H1 (cell line): Measurements from ENCODE around the gene FGF23.

Source experiments
- CHD1 ChIP-seq: IDR thresholded peaks from 2 replicates; pipeline ENCODE4 v1.6.1; 2012; ENCODE audit warnings: low read depth, low read length, improper control_type of control experiment
- EZH2 ChIP-seq: fragments of 200-600 bp; sonication (generic); IDR thresholded peaks from 2 replicates; pipeline ENCODE4 v1.7.1; 2012; ENCODE audit warnings: low read depth, mild to moderate bottlenecking, moderate library complexity, low read length, inconsistent platforms; ENCODE audit not compliant: severe bottlenecking
- JUN ChIP-seq: IDR thresholded peaks from 2 replicates; pipeline ENCODE4 v1.6.1; 2011; ENCODE audit warnings: low read depth, mild to moderate bottlenecking, improper control_type of control experiment, low read length
- JUND ChIP-seq: IDR thresholded peaks from 2 replicates; pipeline ENCODE4 v1.6.1; 2011; ENCODE audit warnings: mild to moderate bottlenecking, improper control_type of control experiment, low read length
- POLR2A ChIP-seq, 2 experiments: IDR thresholded peaks; 1 replicate in 1 of 2; 2 replicates in 1 of 2; pipeline ENCODE4 v1.6.1; 2011; ENCODE audit warnings: low read depth in 2 of 2, low read length in 2 of 2, mild to moderate bottlenecking in 2 of 2; ENCODE audit errors: control extremely low read depth in 1 of 2
- POLR2AphosphoS5 ChIP-seq: IDR thresholded peaks from 2 replicates; pipeline ENCODE4 v1.6.1; 2011; ENCODE audit warnings: low read depth, low read length
- RFX5 ChIP-seq: IDR thresholded peaks from 2 replicates; pipeline ENCODE4 v1.6.1; 2011; ENCODE audit warnings: low read depth, low read length, improper control_type of control experiment, borderline replicate concordance
- TAF1 ChIP-seq: IDR thresholded peaks from 2 replicates; pipeline ENCODE4 v1.6.1; 2011; ENCODE audit warnings: mild to moderate bottlenecking, low read depth, low read length
- ZNF274 ChIP-seq: IDR thresholded peaks from 2 replicates; pipeline ENCODE4 v1.7.0; 2012; ENCODE audit warnings: low read length, borderline replicate concordance; ENCODE audit errors: extremely low read depth
- TF ChIP-seq, protein P1 (sequence below): IDR thresholded peaks from 2 replicates; pipeline ENCODE4 v1.6.1; 2011; ENCODE audit warnings: low read length, improper control_type of control experiment
- TF ChIP-seq, protein P2 (sequence below), 3 experiments: IDR thresholded peaks; 1 replicate in 2 of 3; 2 replicates in 1 of 3; pipeline versions ENCODE4 v1.5.1 to v1.6.1; 2011; ENCODE audit warnings: low read length in 3 of 3, mild to moderate bottlenecking in 3 of 3, inconsistent platforms in 2 of 3, low read depth in 1 of 3, moderate library complexity in 1 of 3; ENCODE audit not compliant: insufficient read depth in 1 of 3; ENCODE audit errors: control extremely low read depth in 1 of 3
- TF ChIP-seq, protein P3 (sequence below): IDR thresholded peaks from 2 replicates; pipeline ENCODE4 v1.6.1; 2012; ENCODE audit warnings: low read length, inconsistent platforms

DNA sequence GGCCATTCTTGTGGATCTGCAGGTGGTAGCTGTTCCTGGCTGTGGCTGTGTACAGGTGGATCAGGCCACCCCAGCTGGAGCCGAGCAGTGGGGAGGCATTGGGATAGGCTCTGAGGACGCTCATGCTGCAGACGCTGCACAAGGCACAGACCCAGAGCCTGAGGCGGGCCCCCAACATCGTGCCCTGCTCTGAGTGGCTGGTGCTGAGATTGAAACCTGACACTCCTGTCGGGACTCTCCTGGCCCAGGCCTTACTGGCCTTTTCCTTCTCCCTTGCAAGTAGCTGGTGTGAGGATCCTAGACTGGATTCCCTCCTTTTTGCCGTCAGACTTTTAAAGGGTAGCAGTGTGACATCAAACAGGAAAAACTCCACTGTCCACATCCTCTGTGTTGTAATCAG is at the start of gene FGF23:
- no peak for TF ChIP-seq JUN
- TF ChIP-seq, protein P1, sequence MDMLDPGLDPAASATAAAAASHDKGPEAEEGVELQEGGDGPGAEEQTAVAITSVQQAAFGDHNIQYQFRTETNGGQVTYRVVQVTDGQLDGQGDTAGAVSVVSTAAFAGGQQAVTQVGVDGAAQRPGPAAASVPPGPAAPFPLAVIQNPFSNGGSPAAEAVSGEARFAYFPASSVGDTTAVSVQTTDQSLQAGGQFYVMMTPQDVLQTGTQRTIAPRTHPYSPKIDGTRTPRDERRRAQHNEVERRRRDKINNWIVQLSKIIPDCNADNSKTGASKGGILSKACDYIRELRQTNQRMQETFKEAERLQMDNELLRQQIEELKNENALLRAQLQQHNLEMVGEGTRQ = no peak
- TF ChIP-seq, protein P2, sequence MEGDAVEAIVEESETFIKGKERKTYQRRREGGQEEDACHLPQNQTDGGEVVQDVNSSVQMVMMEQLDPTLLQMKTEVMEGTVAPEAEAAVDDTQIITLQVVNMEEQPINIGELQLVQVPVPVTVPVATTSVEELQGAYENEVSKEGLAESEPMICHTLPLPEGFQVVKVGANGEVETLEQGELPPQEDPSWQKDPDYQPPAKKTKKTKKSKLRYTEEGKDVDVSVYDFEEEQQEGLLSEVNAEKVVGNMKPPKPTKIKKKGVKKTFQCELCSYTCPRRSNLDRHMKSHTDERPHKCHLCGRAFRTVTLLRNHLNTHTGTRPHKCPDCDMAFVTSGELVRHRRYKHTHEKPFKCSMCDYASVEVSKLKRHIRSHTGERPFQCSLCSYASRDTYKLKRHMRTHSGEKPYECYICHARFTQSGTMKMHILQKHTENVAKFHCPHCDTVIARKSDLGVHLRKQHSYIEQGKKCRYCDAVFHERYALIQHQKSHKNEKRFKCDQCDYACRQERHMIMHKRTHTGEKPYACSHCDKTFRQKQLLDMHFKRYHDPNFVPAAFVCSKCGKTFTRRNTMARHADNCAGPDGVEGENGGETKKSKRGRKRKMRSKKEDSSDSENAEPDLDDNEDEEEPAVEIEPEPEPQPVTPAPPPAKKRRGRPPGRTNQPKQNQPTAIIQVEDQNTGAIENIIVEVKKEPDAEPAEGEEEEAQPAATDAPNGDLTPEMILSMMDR (IDR thresholded peaks at IDR 0.05; ENCODE audit: control extremely low read depth in 1 of 3, insufficient read depth in 1 of 3, low read depth in 1 of 3, low read length in 3 of 3) = no peak
- no peak for TF ChIP-seq RFX5
- TF ChIP-seq JUND = no peak
- no peak; the same call in 1 of the 2 replicates for TF ChIP-seq POLR2AphosphoS5
- no peak for TF ChIP-seq POLR2A (IDR thresholded peaks at IDR 0.05; ENCODE audit: control extremely low read depth in 1 of 2, low read depth in 2 of 2, low read length in 2 of 2)
- TF ChIP-seq, protein P3, sequence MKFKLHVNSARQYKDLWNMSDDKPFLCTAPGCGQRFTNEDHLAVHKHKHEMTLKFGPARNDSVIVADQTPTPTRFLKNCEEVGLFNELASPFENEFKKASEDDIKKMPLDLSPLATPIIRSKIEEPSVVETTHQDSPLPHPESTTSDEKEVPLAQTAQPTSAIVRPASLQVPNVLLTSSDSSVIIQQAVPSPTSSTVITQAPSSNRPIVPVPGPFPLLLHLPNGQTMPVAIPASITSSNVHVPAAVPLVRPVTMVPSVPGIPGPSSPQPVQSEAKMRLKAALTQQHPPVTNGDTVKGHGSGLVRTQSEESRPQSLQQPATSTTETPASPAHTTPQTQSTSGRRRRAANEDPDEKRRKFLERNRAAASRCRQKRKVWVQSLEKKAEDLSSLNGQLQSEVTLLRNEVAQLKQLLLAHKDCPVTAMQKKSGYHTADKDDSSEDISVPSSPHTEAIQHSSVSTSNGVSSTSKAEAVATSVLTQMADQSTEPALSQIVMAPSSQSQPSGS = no peak
- TF ChIP-seq EZH2 = no peak
- no peak for TF ChIP-seq ZNF274
- no peak for TF ChIP-seq CHD1
- TF ChIP-seq TAF1 = no peak
